ENCODE measurements around the gene ERCC8. TPM values are rescaled to one million over a fixed set of nuclear protein-coding genes. Genes with fewer than 3 reads are reported as not detected.

Gene ERCC8
- total and polyA plus RNA-seq, 9 of the 15 experiments (the other 6 are each of a cell fraction or from before 2014, with no cell fraction given): 10.1 to 41.8 (median 24.4) TPM

DNA sequence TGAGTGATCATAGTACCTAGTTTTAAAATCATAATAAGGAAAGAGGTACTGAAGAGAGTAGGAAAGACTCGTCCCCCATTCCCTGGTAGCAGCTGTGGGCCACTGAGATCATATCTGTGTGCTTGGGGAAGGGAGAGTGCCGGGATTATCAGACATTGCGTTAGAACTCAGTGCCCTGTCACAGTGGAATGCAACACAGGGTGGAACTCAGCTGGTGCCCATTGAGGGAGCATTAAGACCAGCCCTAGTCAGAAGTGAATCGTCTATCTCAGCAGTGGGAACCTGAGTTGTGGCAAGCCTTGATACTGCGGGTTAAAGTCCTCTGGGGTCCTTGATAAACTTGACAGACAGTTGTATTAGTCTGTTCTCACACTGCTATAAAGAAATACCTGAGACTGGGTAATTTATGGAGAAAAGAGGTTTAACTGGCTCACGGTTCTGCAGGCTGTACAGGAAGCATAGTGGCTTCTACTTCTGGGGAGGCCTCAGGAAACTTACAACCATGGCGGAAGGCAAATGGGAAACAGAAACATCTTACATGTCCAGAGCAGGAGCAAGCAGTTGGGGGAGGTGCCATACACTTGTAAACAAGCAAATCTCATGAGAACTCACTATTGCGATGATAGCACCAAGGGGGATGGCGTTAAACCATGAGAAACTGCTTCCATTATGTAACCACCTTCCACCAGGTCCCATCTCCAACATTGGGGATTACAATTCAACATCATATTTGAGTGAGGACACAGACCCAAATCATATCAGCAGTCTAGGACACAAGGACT lies 33.3 kb upstream of the ERCC8 start (continued):
- TF ChIP-seq, protein P1, sequence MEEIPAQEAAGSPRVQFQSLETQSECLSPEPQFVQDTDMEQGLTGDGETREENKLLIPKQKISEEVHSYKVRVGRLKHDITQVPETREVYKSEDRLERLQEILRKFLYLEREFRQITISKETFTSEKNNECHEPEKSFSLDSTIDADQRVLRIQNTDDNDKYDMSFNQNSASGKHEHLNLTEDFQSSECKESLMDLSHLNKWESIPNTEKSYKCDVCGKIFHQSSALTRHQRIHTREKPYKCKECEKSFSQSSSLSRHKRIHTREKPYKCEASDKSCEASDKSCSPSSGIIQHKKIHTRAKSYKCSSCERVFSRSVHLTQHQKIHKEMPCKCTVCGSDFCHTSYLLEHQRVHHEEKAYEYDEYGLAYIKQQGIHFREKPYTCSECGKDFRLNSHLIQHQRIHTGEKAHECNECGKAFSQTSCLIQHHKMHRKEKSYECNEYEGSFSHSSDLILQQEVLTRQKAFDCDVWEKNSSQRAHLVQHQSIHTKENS (CRISPR knock-in tag; IDR thresholded peaks at IDR 0.05): no peak
- TF ChIP-seq KLF1 (tag; IDR thresholded peaks at IDR 0.05) (no peak), KDM4B (IDR thresholded peaks at IDR 0.05; ENCODE audit: borderline replicate concordance in 2 of 2, low read depth in 1 of 2) (no peak)

DNA sequence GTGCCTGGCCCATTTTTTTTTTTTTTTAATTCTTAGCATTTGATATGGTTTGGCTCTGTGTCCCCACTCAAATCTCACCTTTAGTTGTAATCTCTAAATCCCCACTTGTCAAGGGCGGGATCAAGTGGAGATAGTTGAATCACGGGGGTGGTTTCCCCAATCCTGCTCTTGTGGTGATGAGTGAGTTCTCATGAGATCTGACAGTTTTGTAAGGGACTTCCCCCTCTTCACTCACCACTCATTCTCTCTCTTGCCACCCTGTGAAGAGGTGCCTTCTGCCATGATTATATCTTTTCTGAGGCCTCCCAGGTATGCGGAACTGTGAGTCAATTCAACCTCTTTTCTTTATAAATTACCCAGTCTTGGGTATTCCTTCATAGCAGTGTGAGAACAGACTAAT lies 27.4 kb upstream of the ERCC8 start:
- no peak for DNase-seq (ENCODE audit: extremely low read depth in 1 of 4, low spot score in 3 of 4)
- no peak for FAIRE-seq
- TF ChIP-seq POLR3G (IDR thresholded peaks at IDR 0.05; ENCODE audit: extremely low read depth, insufficient read length, insufficient replicate concordance) (no peak), SNRNP70 (optimal IDR thresholded peaks at IDR 0.05; ENCODE audit: low read depth, low read length) (no peak), NEUROD1 (IDR thresholded peaks at IDR 0.05; ENCODE audit: borderline replicate concordance, low read depth, low read length, partially characterized antibody) (no peak)
- TF ChIP-seq, protein P2, sequence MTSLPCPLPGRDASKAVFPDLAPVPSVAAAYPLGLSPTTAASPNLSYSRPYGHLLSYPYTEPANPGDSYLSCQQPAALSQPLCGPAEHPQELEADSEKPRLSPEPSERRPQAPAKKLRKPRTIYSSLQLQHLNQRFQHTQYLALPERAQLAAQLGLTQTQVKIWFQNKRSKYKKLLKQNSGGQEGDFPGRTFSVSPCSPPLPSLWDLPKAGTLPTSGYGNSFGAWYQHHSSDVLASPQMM (CRISPR knock-in tag; IDR thresholded peaks at IDR 0.05): no peak
- TF ChIP-seq, protein P3, sequence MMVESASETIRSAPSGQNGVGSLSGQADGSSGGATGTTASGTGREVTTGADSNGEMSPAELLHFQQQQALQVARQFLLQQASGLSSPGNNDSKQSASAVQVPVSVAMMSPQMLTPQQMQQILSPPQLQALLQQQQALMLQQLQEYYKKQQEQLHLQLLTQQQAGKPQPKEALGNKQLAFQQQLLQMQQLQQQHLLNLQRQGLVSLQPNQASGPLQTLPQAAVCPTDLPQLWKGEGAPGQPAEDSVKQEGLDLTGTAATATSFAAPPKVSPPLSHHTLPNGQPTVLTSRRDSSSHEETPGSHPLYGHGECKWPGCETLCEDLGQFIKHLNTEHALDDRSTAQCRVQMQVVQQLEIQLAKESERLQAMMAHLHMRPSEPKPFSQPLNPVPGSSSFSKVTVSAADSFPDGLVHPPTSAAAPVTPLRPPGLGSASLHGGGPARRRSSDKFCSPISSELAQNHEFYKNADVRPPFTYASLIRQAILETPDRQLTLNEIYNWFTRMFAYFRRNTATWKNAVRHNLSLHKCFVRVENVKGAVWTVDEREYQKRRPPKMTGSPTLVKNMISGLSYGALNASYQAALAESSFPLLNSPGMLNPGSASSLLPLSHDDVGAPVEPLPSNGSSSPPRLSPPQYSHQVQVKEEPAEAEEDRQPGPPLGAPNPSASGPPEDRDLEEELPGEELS (CRISPR knock-in tag; IDR thresholded peaks at IDR 0.05; ENCODE audit: borderline replicate concordance): no peak
- Histone ChIP-seq H3K9me3 (replicated peaks; ENCODE audit: control insufficient read depth, insufficient read depth, low read depth, low read length) (peaks cover 2% of the 10 kb centered on the region; the same call in 1 of the 2 replicates), H3K4me2 (ENCODE audit: insufficient read depth, low read length) (no peak overlapping the region), H3K4me3 (no peak overlapping the region), H3K36me3 (ENCODE audit: control insufficient read depth, insufficient read depth, low read length) (no peaks in the 10 kb centered on the region), H3K79me2 (ENCODE audit: control insufficient read depth, insufficient read depth, low read length) (peaks cover 58% of the 10 kb centered on the region), H3K4me1 (replicated peaks in 1 of 2; ENCODE audit: control insufficient read depth in 2 of 2, insufficient read depth in 2 of 2, low read length in 2 of 2) (peaks cover 2 to 4% of the 10 kb centered on the region in 2 experiments), H3K27me3 (ENCODE audit: control insufficient read depth in 2 of 2, insufficient read depth in 2 of 2, low read length in 2 of 2) (no peaks in the 10 kb centered on the region), H4K20me1 (replicated peaks; ENCODE audit: control insufficient read depth, insufficient read depth, low read length) (no peaks in the 10 kb centered on the region), H3K27ac (ENCODE audit: extremely low read depth, low read depth, low read length) (no peak overlapping the region), H2AFZ (ENCODE audit: low read depth, low read length) (no peak overlapping the region), H3K9ac (ENCODE audit: insufficient read depth in 1 of 2, low read depth in 2 of 2, low read length in 2 of 2) (no peak overlapping the region), H3K9me1 (ENCODE audit: control insufficient read depth, insufficient read depth, low read length) (no peaks in the 10 kb centered on the region)
- in situ Hi-C loops (cut with MboI): no loop called here
- CTCF ChIA-PET (ENCODE audit: low intra/inter-chr PET ratio): no interaction called here
- no peak for ATAC-seq
- intact Hi-C loops (cut with micrococcal nuclease): no loop called here
- WGBS (ENCODE audit: insufficient coverage, low coverage, missing lambda C conversion rate): 63% methylated on average over 3 of the region's 3 CpGs
- no TSS peak for BruUV-seq (replicated peaks)
- POLR2A ChIA-PET: no interaction called here

All from K562 (cell line).